Measurements from ENCODE around the gene AFF3. TPM values are rescaled to one million over a fixed set of nuclear protein-coding genes. Genes with fewer than 3 reads are reported as not detected.

Gene AFF3
- total RNA-seq, 2 donors from 2014 or later: 9.9 to 20.1 TPM

DNA sequence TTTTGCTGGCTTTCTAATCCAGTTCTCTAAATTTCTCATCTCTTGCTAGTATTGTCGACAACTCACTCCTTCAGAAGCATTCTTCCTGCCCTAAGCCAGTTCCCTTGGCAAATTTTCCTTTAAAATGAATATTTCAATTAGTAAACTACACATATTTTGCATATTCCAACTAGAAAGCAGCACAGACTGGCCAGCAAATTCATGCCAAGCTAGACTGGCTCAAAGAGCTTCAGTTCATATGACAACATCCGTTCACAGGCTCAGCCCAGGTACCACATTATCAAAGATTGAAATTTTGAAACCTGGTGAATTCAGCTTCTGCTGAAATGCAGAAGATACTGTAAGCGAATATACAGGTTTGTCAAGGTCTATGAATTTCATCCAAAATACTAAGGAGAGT is 64.5 kb downstream of the AFF3 start:
- Histone ChIP-seq H3K27ac (no peak overlapping the region), H3K27me3 (replicated peaks; ENCODE audit: insufficient read depth) (no peaks in the 10 kb centered on the region), H3K4me3 (no peak overlapping the region), H3K4me1 (ENCODE audit: control insufficient read depth in 1 of 2, low read depth in 2 of 2) (peaks cover 2 to 6% of the 10 kb centered on the region in 2 donors), H3K9me3 (no peaks in the 10 kb centered on the region), H3K36me3 (no peaks in the 10 kb centered on the region)
- TF ChIP-seq, protein P1, sequence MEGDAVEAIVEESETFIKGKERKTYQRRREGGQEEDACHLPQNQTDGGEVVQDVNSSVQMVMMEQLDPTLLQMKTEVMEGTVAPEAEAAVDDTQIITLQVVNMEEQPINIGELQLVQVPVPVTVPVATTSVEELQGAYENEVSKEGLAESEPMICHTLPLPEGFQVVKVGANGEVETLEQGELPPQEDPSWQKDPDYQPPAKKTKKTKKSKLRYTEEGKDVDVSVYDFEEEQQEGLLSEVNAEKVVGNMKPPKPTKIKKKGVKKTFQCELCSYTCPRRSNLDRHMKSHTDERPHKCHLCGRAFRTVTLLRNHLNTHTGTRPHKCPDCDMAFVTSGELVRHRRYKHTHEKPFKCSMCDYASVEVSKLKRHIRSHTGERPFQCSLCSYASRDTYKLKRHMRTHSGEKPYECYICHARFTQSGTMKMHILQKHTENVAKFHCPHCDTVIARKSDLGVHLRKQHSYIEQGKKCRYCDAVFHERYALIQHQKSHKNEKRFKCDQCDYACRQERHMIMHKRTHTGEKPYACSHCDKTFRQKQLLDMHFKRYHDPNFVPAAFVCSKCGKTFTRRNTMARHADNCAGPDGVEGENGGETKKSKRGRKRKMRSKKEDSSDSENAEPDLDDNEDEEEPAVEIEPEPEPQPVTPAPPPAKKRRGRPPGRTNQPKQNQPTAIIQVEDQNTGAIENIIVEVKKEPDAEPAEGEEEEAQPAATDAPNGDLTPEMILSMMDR (IDR thresholded peaks at IDR 0.05): no peak
- DNase-seq (ENCODE audit: low spot score) (no peak), ATAC-seq (ENCODE audit: insufficient number of reproducible peaks, low FRiP score, low read depth) (no peak)

- no peak for ATAC-seq (ENCODE audit: insufficient number of reproducible peaks, low FRiP score, low read depth)
Observed at GRCh38 chr2:100077456-100077855, 64.9 kb downstream of the AFF3 start.

GRCh38 chr2:100075532-100075931 is 66.9 kb downstream of the AFF3 start:
- H3K27ac ChIP-seq: no peak overlapping the region
- DNase-seq (ENCODE audit: low spot score) (no peak), ATAC-seq (ENCODE audit: insufficient number of reproducible peaks, low FRiP score, low read depth) (no peak)
- no peaks in the 10 kb centered on the region for H3K9me3 ChIP-seq
- H3K36me3 ChIP-seq: no peaks in the 10 kb centered on the region
- TF ChIP-seq, protein P1 (IDR thresholded peaks at IDR 0.05): no peak
- H3K27me3 ChIP-seq (replicated peaks; ENCODE audit: insufficient read depth): no peaks in the 10 kb centered on the region
- no peak overlapping the region for H3K4me3 ChIP-seq
- H3K4me1 ChIP-seq (ENCODE audit: control insufficient read depth in 1 of 2, low read depth in 2 of 2): no peaks in the 10 kb centered on the region

More at GRCh38 chr2:100077456-100077855, 64.9 kb downstream of the AFF3 start:
- no peaks in the 10 kb centered on the region for H3K9me3 ChIP-seq
- peaks cover 0 to under 1% of the 10 kb centered on the region in 2 donors for H3K4me1 ChIP-seq (ENCODE audit: control insufficient read depth in 1 of 2, low read depth in 2 of 2)
- no peak for DNase-seq (ENCODE audit: low spot score)
- H3K27me3 ChIP-seq (replicated peaks; ENCODE audit: insufficient read depth): no peaks in the 10 kb centered on the region
- H3K4me3 ChIP-seq: no peak overlapping the region
- TF ChIP-seq, protein P1 (IDR thresholded peaks at IDR 0.05): no peak
- H3K27ac ChIP-seq: no peak overlapping the region
- no peaks in the 10 kb centered on the region for H3K36me3 ChIP-seq

DNA sequence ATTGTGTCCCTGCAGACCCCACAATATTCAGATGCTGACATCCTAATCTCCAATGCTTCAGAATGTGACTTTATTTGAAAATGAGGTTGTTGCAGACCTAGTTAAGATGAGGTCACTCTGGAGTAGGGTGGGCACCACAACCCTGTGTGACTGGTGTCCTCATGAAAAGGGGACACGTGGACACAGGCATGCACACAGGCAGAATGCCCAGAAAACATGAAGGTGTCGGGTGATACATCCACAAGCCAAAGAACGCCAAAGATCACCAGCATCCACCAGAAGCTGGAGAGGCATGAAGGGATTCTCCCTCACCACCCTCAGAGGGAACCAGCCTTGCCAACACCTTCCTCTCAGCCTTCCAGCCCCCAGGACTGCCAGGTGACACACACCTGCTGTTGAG is 69.3 kb downstream of the AFF3 start:
- TF ChIP-seq, protein P1 (IDR thresholded peaks at IDR 0.05): no peak
- no peak for ATAC-seq (ENCODE audit: insufficient number of reproducible peaks, low FRiP score, low read depth)
- no peak overlapping the region for H3K27ac ChIP-seq
- no peak for DNase-seq (ENCODE audit: low spot score)
- no peaks in the 10 kb centered on the region for H3K9me3 ChIP-seq
- H3K4me1 ChIP-seq (ENCODE audit: control insufficient read depth in 1 of 2, low read depth in 2 of 2): no peaks in the 10 kb centered on the region
- no peaks in the 10 kb centered on the region for H3K27me3 ChIP-seq (replicated peaks; ENCODE audit: insufficient read depth)
- no peak overlapping the region for H3K4me3 ChIP-seq
- H3K36me3 ChIP-seq: no peaks in the 10 kb centered on the region

GRCh38 chr2:100072503-100072902 is 69.9 kb downstream of the AFF3 start:
- DNase-seq (ENCODE audit: low spot score) (no peak), ATAC-seq (ENCODE audit: insufficient number of reproducible peaks, low FRiP score, low read depth) (no peak)
- Histone ChIP-seq H3K27ac (no peak overlapping the region), H3K9me3 (no peaks in the 10 kb centered on the region), H3K27me3 (replicated peaks; ENCODE audit: insufficient read depth) (no peaks in the 10 kb centered on the region), H3K4me3 (no peak overlapping the region), H3K36me3 (no peaks in the 10 kb centered on the region), H3K4me1 (ENCODE audit: control insufficient read depth in 1 of 2, low read depth in 2 of 2) (no peaks in the 10 kb centered on the region)
- TF ChIP-seq, protein P1 (IDR thresholded peaks at IDR 0.05): no peak
